K562 (cell line): ENCODE results near the gene ZZZ3. TPM values are rescaled to one million over a fixed set of nuclear protein-coding genes. Genes with fewer than 3 reads are reported as not detected.

Experiments used
- BHLHE40 ChIP-seq: IDR thresholded peaks from 2 replicates; pipeline ENCODE4 v1.6.1; 2011; ENCODE audit warnings: low read length, improper control_type of control experiment
- CBX1 ChIP-seq: sonication (generic); IDR thresholded peaks from 2 replicates; pipeline ENCODE4 v1.6.1; 2016; ENCODE audit warnings: antibody characterized with exemption, low read depth, mild to moderate bottlenecking
- DEAF1 ChIP-seq: fragments of 450-650 bp; formaldehyde crosslinking; IDR thresholded peaks from 2 replicates; pipeline ENCODE4 v1.4.0; 2020; ENCODE audit warnings: mild to moderate bottlenecking, moderate library complexity
- FOSL1 ChIP-seq: fragments of 200-800 bp; sonication (Bioruptor generic); conservative IDR thresholded peaks from 2 replicates; pipeline ENCODE4 v1.6.1; 2016; ENCODE audit warnings: missing genetic modification characterization, missing compliant biosample characterization
- FOXP1 ChIP-seq: sonication (generic); formaldehyde crosslinking; IDR thresholded peaks from 2 replicates; pipeline ENCODE4 v1.8.0; 2022; ENCODE audit warnings: mild to moderate bottlenecking, missing genetic modification reagents
- HDGF ChIP-seq: fragments of 450-650 bp; IDR thresholded peaks from 2 replicates; pipeline ENCODE4 v1.6.1; 2016
- HNRNPK ChIP-seq: fragments of 200-400 bp; formaldehyde crosslinking; IDR thresholded peaks from one replicate; pipeline ENCODE4 v1.6.1; 2018; ENCODE audit warnings: mild to moderate bottlenecking, low read depth, low read length; ENCODE audit not compliant: poor library complexity, severe bottlenecking
- KDM5B ChIP-seq: fragments of 200-600 bp; sonication (generic); IDR thresholded peaks from 2 replicates; pipeline ENCODE4 v1.6.1; 2012; ENCODE audit warnings: low read depth, mild to moderate bottlenecking, moderate library complexity, low read length, control low read depth, inconsistent platforms; ENCODE audit not compliant: insufficient replicate concordance
- MTA2 ChIP-seq: fragments of 450-650 bp; IDR thresholded peaks from 2 replicates; pipeline ENCODE4 v1.6.1; 2016; ENCODE audit warnings: low read depth
- NONO ChIP-seq, 2 experiments: fragments of 200-400 bp in 1 of 2; fragments of 450-650 bp in 1 of 2; formaldehyde crosslinking in 1 of 2; IDR thresholded peaks; 2 replicates each; pipeline ENCODE4 v1.6.1; 2017; ENCODE audit warnings: low read depth in 2 of 2, mild to moderate bottlenecking in 2 of 2, moderate library complexity in 2 of 2, low read length in 1 of 2
- NR2C1 ChIP-seq, 2 experiments: fragments of 450-650 bp; IDR thresholded peaks; 2 replicates each; pipeline ENCODE4 v1.6.1; 2017; ENCODE audit warnings: mild to moderate bottlenecking in 2 of 2, antibody characterized with exemption in 1 of 2, inconsistent platforms in 1 of 2, missing compliant biosample characterization in 1 of 2, missing genetic modification characterization in 1 of 2
- RBM39 ChIP-seq: fragments of 200-400 bp; formaldehyde crosslinking; optimal IDR thresholded peaks from 2 replicates; pipeline ENCODE3; 2018; ENCODE audit warnings: low read depth, low read length
- STAG1 ChIP-seq: sonication (generic); formaldehyde crosslinking; IDR thresholded peaks from 2 replicates; pipeline ENCODE4 v1.5.0; 2020; ENCODE audit warnings: missing genetic modification reagents, borderline replicate concordance
- ZBTB43 ChIP-seq: sonication (generic); formaldehyde crosslinking; IDR thresholded peaks from 2 replicates; pipeline ENCODE4 v1.8.0; 2023; ENCODE audit warnings: mild to moderate bottlenecking, missing genetic modification reagents
- ZBTB49 ChIP-seq: sonication (generic); formaldehyde crosslinking; IDR thresholded peaks from 2 replicates; pipeline ENCODE4 v1.8.0; 2022; ENCODE audit warnings: missing genetic modification reagents, mild to moderate bottlenecking, borderline replicate concordance
- ZMIZ1 ChIP-seq, 2 experiments: fragments of 150-350 bp in 1 of 2; IDR thresholded peaks; 2 replicates each; pipeline ENCODE4 v1.6.1; 2012 to 2016; ENCODE audit warnings: low read depth in 2 of 2, low read length in 2 of 2, mild to moderate bottlenecking in 1 of 2, moderate library complexity in 1 of 2
- polyA plus RNA-seq, 8 experiments: library from polyadenylated mRNA; depleted of rRNA in 4 of 8; stranded (reverse) in 5 of 8; unstranded in 3 of 8; fragments of >200 nt; fragmentation: Nextera tagmentation in 2 of 8; fragmentation: Illumina TruSeq in 1 of 8; extraction: Ambion mirVana in 2 of 8; extraction: Trizol in 1 of 8; gene quantifications; 2 replicates each; pipeline versions ENCODE4 v1.2.1 to v1.2.3, GENCODE V29; 2011 to 2014; ENCODE audit warnings: inconsistent platforms in 1 of 8, missing spikeins in 1 of 8
- total RNA-seq, 7 experiments: library from RNA; depleted of rRNA in 6 of 7; stranded (reverse); fragments of >200 nt in 6 of 7; fragmentation: Illumina TruSeq in 2 of 7; extraction: Trizol in 2 of 7; gene quantifications; 2 replicates each; pipeline versions ENCODE4 v1.2.1 to v1.2.3, GENCODE V29; 2011 to 2021; ENCODE audit warnings: low replicate concordance in 1 of 7

The ZZZ3 gene
- total and polyA plus RNA-seq, 9 of the 15 experiments (the other 6 are each of a cell fraction or from before 2014, with no cell fraction given) = 13.9 to 64.0 (median 36.7) TPM

GRCh38 chr1:77683160-77684148 is 996 bp upstream of the ZZZ3 start (continued):
- TF ChIP-seq ZMIZ1 (IDR thresholded peaks at IDR 0.05; ENCODE audit: low read depth in 2 of 2, low read length in 2 of 2) = peak in 1 of 2 experiments; percentile 42; a peak in 1 of 4 replicates
- peak; percentile 82 for TF ChIP-seq DEAF1 (CRISPR knock-in tag)
- TF ChIP-seq FOXP1 = 0 out of 2 replicates have a peak, but pooled peaks have one; percentile 28
- TF ChIP-seq CBX1 = peak; percentile 91; the same call in 1 of the 2 replicates
- TF ChIP-seq FOSL1 (tag) = no peak; the same call in 1 of the 2 replicates
- no peak for TF ChIP-seq ZBTB43 (CRISPR knock-in tag)
- TF ChIP-seq HDGF = no peak
- TF ChIP-seq HNRNPK = peak; percentile 95
- no peak for TF ChIP-seq NR2C1 (IDR thresholded peaks at IDR 0.05)
- TF ChIP-seq NR2C1 (tag; IDR thresholded peaks at IDR 0.05) = no peak
- no peak for TF ChIP-seq RBM39
- TF ChIP-seq MTA2 = no peak
- peak; percentile 75 to 90; a peak in 3 of 4 replicates for TF ChIP-seq NONO (IDR thresholded peaks at IDR 0.05; ENCODE audit: low read depth in 2 of 2, low read length in 1 of 2)
- no peak for TF ChIP-seq STAG1 (CRISPR knock-in tag)
- TF ChIP-seq BHLHE40 = peak; percentile 63; the same call in 1 of the 2 replicates
- TF ChIP-seq KDM5B = peak; percentile 76
- no peak for TF ChIP-seq ZBTB49 (CRISPR knock-in tag)
